Measurements from ENCODE around the gene SEZ6.

SEZ6 gene

GRCh38 chr17:28954886-28955285 lies 50.9 kb downstream of the SEZ6 start:
- DNase-seq (ENCODE audit: low spot score), result no peak

GRCh38 chr17:28953444-28954118 lies 52.3 kb downstream of the SEZ6 start:
- peak; percentile 51 for DNase-seq (ENCODE audit: low spot score)

GRCh38 chr17:28951991-28952975 lies 53.5 kb downstream of the SEZ6 start:
- DNase-seq (ENCODE audit: low spot score), result peak; percentile 96

- DNase-seq (ENCODE audit: low spot score), result peak; percentile 99
These were observed 54.3 kb downstream of the SEZ6 start, which contains the start of gene PHF12 for GRCh38 chr17:28951428-28951990. PHF12 (minus strand) TSS chr17:28951518; CDS start chr17:28950960, 558 bp downstream.

GRCh38 chr17:28950752-28951427 lies 54.9 kb downstream of the SEZ6 start:
- DNase-seq (ENCODE audit: low spot score), result no peak

GRCh38 chr17:28950017-28950751 lies 55.6 kb downstream of the SEZ6 start:
- DNase-seq (ENCODE audit: low spot score), result peak; percentile 45

- peak; percentile 67 for DNase-seq (ENCODE audit: low spot score)
These were observed 56.4 kb downstream of the SEZ6 start for GRCh38 chr17:28949185-28950016.

GRCh38 chr17:28948873-28949184 lies 57.0 kb downstream of the SEZ6 start:
- DNase-seq (ENCODE audit: low spot score), result no peak

- DNase-seq (ENCODE audit: low spot score), result no peak
These were observed 57.5 kb downstream of the SEZ6 start for GRCh38 chr17:28948342-28948741.

- no peak for DNase-seq (ENCODE audit: low spot score)
These were observed 58.2 kb downstream of the SEZ6 start for GRCh38 chr17:28947639-28948038.

- peak; percentile 41 for DNase-seq (ENCODE audit: low spot score)
These were observed 59.6 kb downstream of the SEZ6 start for GRCh38 chr17:28946239-28946638.

GRCh38 chr17:28944862-28945741 lies 60.7 kb downstream of the SEZ6 start:
- peak; percentile 17 for DNase-seq (ENCODE audit: low spot score)

GRCh38 chr17:28944343-28944742 lies 61.5 kb downstream of the SEZ6 start:
- no peak for DNase-seq (ENCODE audit: low spot score)

GRCh38 chr17:28942925-28943324 lies 62.9 kb downstream of the SEZ6 start:
- no peak for DNase-seq (ENCODE audit: low spot score)

GRCh38 chr17:28941251-28941650 lies 64.6 kb downstream of the SEZ6 start:
- no peak for DNase-seq (ENCODE audit: low spot score)

- DNase-seq (ENCODE audit: low spot score), result no peak
These were observed 65.2 kb downstream of the SEZ6 start for GRCh38 chr17:28940675-28941074.

- DNase-seq (ENCODE audit: low spot score), result no peak
These were observed 65.7 kb downstream of the SEZ6 start for GRCh38 chr17:28940142-28940541.

- no peak for DNase-seq (ENCODE audit: low spot score)
These were observed 67.3 kb downstream of the SEZ6 start for GRCh38 chr17:28938552-28938951.

GRCh38 chr17:28937044-28937729 lies 68.6 kb downstream of the SEZ6 start:
- DNase-seq (ENCODE audit: low spot score), result no peak

All from GM03348 (cell line).